OCI-LY1 (cell line): ENCODE data around the gene ST6GAL2.

Experiments
- EZH2 ChIP-seq: fragments of 200-600 bp; sonication (generic), shearing (Covaris generic); IDR thresholded peaks from 2 replicates; pipeline ENCODE4 v1.8.0; 2017; ENCODE audit warnings: borderline replicate concordance, mixed run types, mild to moderate bottlenecking, antibody characterized with exemption, low read length, moderate library complexity, mixed read lengths
- TF ChIP-seq, protein P1 (sequence below): fragments of 200-600 bp; sonication (generic), shearing (Covaris generic); IDR thresholded peaks from 2 replicates; pipeline ENCODE4 v1.5.1; 2017; ENCODE audit warnings: mild to moderate bottlenecking, antibody characterized with exemption, low read length, moderate library complexity, mixed read lengths

DNA sequence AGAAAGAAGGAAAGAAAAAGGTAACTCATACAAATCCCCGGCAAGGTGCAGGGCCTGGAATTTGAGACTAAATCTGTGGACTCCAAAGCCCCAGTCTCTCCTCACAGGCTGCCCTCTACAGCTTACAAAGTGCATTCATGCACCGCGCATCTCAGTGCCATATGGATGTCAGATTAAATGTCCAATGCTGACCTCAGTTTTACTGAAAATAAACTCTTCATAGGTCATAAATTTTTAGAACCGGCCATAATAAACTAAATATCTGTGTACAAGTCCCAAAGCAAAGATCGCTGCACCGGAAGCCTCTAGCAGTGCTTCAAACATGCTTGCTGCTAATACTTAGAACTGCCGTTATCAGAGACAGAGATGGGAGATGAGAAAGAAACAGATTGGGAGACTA is 17.7 kb downstream of the ST6GAL2 start:
- TF ChIP-seq, protein P1, sequence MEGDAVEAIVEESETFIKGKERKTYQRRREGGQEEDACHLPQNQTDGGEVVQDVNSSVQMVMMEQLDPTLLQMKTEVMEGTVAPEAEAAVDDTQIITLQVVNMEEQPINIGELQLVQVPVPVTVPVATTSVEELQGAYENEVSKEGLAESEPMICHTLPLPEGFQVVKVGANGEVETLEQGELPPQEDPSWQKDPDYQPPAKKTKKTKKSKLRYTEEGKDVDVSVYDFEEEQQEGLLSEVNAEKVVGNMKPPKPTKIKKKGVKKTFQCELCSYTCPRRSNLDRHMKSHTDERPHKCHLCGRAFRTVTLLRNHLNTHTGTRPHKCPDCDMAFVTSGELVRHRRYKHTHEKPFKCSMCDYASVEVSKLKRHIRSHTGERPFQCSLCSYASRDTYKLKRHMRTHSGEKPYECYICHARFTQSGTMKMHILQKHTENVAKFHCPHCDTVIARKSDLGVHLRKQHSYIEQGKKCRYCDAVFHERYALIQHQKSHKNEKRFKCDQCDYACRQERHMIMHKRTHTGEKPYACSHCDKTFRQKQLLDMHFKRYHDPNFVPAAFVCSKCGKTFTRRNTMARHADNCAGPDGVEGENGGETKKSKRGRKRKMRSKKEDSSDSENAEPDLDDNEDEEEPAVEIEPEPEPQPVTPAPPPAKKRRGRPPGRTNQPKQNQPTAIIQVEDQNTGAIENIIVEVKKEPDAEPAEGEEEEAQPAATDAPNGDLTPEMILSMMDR = no peak; the same call in 1 of the 2 replicates
- no peak for TF ChIP-seq EZH2
